Right atrium auricular region (tissue), 2 donors: ENCODE results near the gene DPP4. TPM values are rescaled to one million over a fixed set of nuclear protein-coding genes. Genes with fewer than 3 reads are reported as not detected.

ENCODE experiments used
- DNase-seq: peaks from one replicate; pipeline ENCODE4 v3.0.0-alpha.2; 2019; ENCODE audit warnings: low spot score
- H3K27ac ChIP-seq, 2 donors: fragments of 200-600 bp; sonication (generic); 1 replicate in 1 of 2; 2 replicates in 1 of 2; pipeline ENCODE4 v1.5.1; 2016 to 2019
- H3K27me3 ChIP-seq, 2 donors: fragments of 200-600 bp; sonication (generic); one replicate each; pipeline versions ENCODE4 v1.5.1 to v1.6.0; 2017 to 2019
- H3K36me3 ChIP-seq: fragments of 200-600 bp; sonication (generic); one replicate; pipeline ENCODE4 v1.5.1; 2016
- H3K4me1 ChIP-seq, 2 donors: fragments of 200-600 bp; sonication (generic); one replicate each; pipeline versions ENCODE4 v1.5.1 to v1.6.0; 2017 to 2019
- H3K4me3 ChIP-seq, 2 donors: fragments of 200-600 bp; sonication (generic); 1 replicate in 1 of 2; 2 replicates in 1 of 2; pipeline ENCODE4 v1.5.1; 2017 to 2019; ENCODE audit warnings: mild to moderate bottlenecking in 1 of 2, moderate library complexity in 1 of 2
- H3K9me3 ChIP-seq, 2 donors: fragments of 200-600 bp; sonication (generic); one replicate each; pipeline ENCODE4 v1.5.1; 2019
- CTCF ChIP-seq, 2 donors: fragments of 200-600 bp; sonication (generic); IDR thresholded peaks; one replicate each; pipeline ENCODE4 v1.5.1; 2019; ENCODE audit warnings: antibody characterized with exemption in 2 of 2
- total RNA-seq, 2 donors: library from RNA; depleted of rRNA; stranded (reverse); fragments of >200 nt; gene quantifications; one replicate each; pipeline ENCODE4 v1.1.0, GENCODE V29; 2016

The DPP4 gene
- total RNA-seq, 2 donors from 2014 or later: 4.5 to 6.8 TPM

GRCh38 chr2:162013514-162014475 is 60.2 kb downstream of the DPP4 start:
- Histone ChIP-seq H3K36me3 (no peaks in the 10 kb centered on the region), H3K27me3 (no peaks in the 10 kb centered on the region), H3K9me3 (no peaks in the 10 kb centered on the region), H3K4me1 (no peaks in the 10 kb centered on the region), H3K4me3 (no peak overlapping the region), H3K27ac (no peak overlapping the region)
- DNase-seq: no peak
- TF ChIP-seq CTCF (IDR thresholded peaks at IDR 0.05): no peak

GRCh38 chr2:162012565-162013058 is 61.4 kb downstream of the DPP4 start:
- no peaks in the 10 kb centered on the region for H3K4me1 ChIP-seq
- H3K27me3 ChIP-seq: no peaks in the 10 kb centered on the region
- H3K4me3 ChIP-seq: no peak overlapping the region
- H3K9me3 ChIP-seq: no peaks in the 10 kb centered on the region
- no peak for DNase-seq
- no peak overlapping the region for H3K27ac ChIP-seq
- no peaks in the 10 kb centered on the region for H3K36me3 ChIP-seq
- TF ChIP-seq CTCF (IDR thresholded peaks at IDR 0.05): no peak

GRCh38 chr2:162011706-162012564 is 62.1 kb downstream of the DPP4 start:
- no peak for DNase-seq
- Histone ChIP-seq H3K4me1 (no peaks in the 10 kb centered on the region), H3K4me3 (no peak overlapping the region), H3K36me3 (no peaks in the 10 kb centered on the region), H3K27me3 (no peaks in the 10 kb centered on the region), H3K9me3 (no peaks in the 10 kb centered on the region), H3K27ac (no peak overlapping the region)
- TF ChIP-seq CTCF (IDR thresholded peaks at IDR 0.05): no peak

GRCh38 chr2:162009543-162009942 is 64.5 kb downstream of the DPP4 start:
- Histone ChIP-seq H3K4me3 (no peak overlapping the region), H3K27me3 (no peaks in the 10 kb centered on the region), H3K27ac (no peak overlapping the region), H3K36me3 (no peaks in the 10 kb centered on the region), H3K9me3 (no peaks in the 10 kb centered on the region), H3K4me1 (no peaks in the 10 kb centered on the region)
- no peak for DNase-seq
- TF ChIP-seq CTCF (IDR thresholded peaks at IDR 0.05): no peak

- peak; percentile 51 to 77 for TF ChIP-seq CTCF (IDR thresholded peaks at IDR 0.05)
- Histone ChIP-seq H3K4me3 (no peak overlapping the region), H3K4me1 (no peaks in the 10 kb centered on the region), H3K27me3 (no peaks in the 10 kb centered on the region), H3K27ac (no peak overlapping the region), H3K9me3 (no peaks in the 10 kb centered on the region), H3K36me3 (no peaks in the 10 kb centered on the region)
- no peak for DNase-seq
These were observed 66.5 kb downstream of the DPP4 start for GRCh38 chr2:162007447-162008040.
